GM04503 (cell line): ENCODE measurements around the gene IYD.

Experiments used
- DNase-seq: peaks from one replicate; pipeline ENCODE4 v3.0.0-alpha.2; 2012; ENCODE audit warnings: low read depth

The IYD gene

GRCh38 chr6:150368762-150369161 is at the start of gene IYD:
IYD (plus strand) TSS chr6:150369012; CDS start chr6:150369032, 20 bp downstream.
- no peak for DNase-seq

GRCh38 chr6:150319924-150320323 is 48.9 kb upstream of the IYD start:
- no peak for DNase-seq

GRCh38 chr6:150320442-150320841 is 48.4 kb upstream of the IYD start:
- no peak for DNase-seq

- DNase-seq, result no peak
Observed at GRCh38 chr6:150322466-150322871, 46.3 kb upstream of the IYD start.

GRCh38 chr6:150323205-150323604 is 45.6 kb upstream of the IYD start:
- DNase-seq, result no peak

- no peak for DNase-seq
Observed at GRCh38 chr6:150324044-150324443, 44.8 kb upstream of the IYD start.

GRCh38 chr6:150325066-150325772 is 43.6 kb upstream of the IYD start:
- no peak for DNase-seq

- DNase-seq, result no peak
Observed at GRCh38 chr6:150327117-150327774, 41.6 kb upstream of the IYD start.

GRCh38 chr6:150328744-150329405 is 39.9 kb upstream of the IYD start:
- no peak for DNase-seq

GRCh38 chr6:150331344-150331743 is 37.5 kb upstream of the IYD start:
- DNase-seq, result no peak

GRCh38 chr6:150332939-150333584 is 35.8 kb upstream of the IYD start:
- DNase-seq, result no peak

GRCh38 chr6:150333585-150333941 is 35.2 kb upstream of the IYD start:
- DNase-seq, result no peak

GRCh38 chr6:150334790-150335783 is 33.7 kb upstream of the IYD start:
- peak; percentile 27 for DNase-seq

- peak; percentile 18 for DNase-seq
Observed at GRCh38 chr6:150336299-150336698, 32.5 kb upstream of the IYD start.

GRCh38 chr6:150336708-150337107 is 32.1 kb upstream of the IYD start:
- no peak for DNase-seq

GRCh38 chr6:150342126-150342525 is 26.7 kb upstream of the IYD start:
- DNase-seq, result no peak

- no peak for DNase-seq
Observed at GRCh38 chr6:150343434-150343833, 25.4 kb upstream of the IYD start.

- no peak for DNase-seq
Observed at GRCh38 chr6:150345781-150346180, 23.0 kb upstream of the IYD start.

- DNase-seq, result no peak
Observed at GRCh38 chr6:150346346-150346745, 22.5 kb upstream of the IYD start.

GRCh38 chr6:150347845-150348244 is 21.0 kb upstream of the IYD start:
- no peak for DNase-seq

- DNase-seq, result no peak
Observed at GRCh38 chr6:150349546-150349945, 19.3 kb upstream of the IYD start.
